DND-41 (cell line): ENCODE data around the gene ST6GALNAC1.

ENCODE experiments used
- ATAC-seq: fragments of 200-7000 bp; cut with Tn5 transposase; 3 replicates; pipeline ENCODE4 v1.9.1; 2021; ENCODE audit warnings: low read depth; ENCODE audit not compliant: insufficient read depth
- DNase-seq: peaks from one replicate; pipeline ENCODE4 v3.0.0-alpha.2; 2020
- H2AFZ ChIP-seq: 2 replicates; pipeline ENCODE4 v1.6.0; 2012; ENCODE audit warnings: low read depth, low read length
- H3K27ac ChIP-seq: 2 replicates; pipeline ENCODE4 v1.5.1; 2012; ENCODE audit warnings: low read length, inconsistent platforms
- H3K27me3 ChIP-seq: fragments of 200-600 bp; sonication (generic); 2 replicates; pipeline ENCODE4 v1.6.0; 2012; ENCODE audit warnings: low read length, mild to moderate bottlenecking, inconsistent platforms; ENCODE audit not compliant: insufficient read depth, poor library complexity
- H3K36me3 ChIP-seq: 2 replicates; pipeline ENCODE4 v1.5.1; 2012; ENCODE audit warnings: low read length, inconsistent platforms; ENCODE audit not compliant: insufficient read depth
- H3K4me1 ChIP-seq: 2 replicates; pipeline ENCODE4 v1.5.1; 2012; ENCODE audit warnings: mild to moderate bottlenecking, low read length; ENCODE audit not compliant: insufficient read depth
- H3K4me2 ChIP-seq: 2 replicates; pipeline ENCODE4 v1.6.0; 2012; ENCODE audit warnings: mild to moderate bottlenecking, moderate library complexity, low read length, inconsistent platforms; ENCODE audit not compliant: insufficient read depth
- H3K4me3 ChIP-seq, 2 experiments: fragments of 200-600 bp in 1 of 2; shearing (Covaris generic) in 1 of 2; 2 replicates each; pipeline ENCODE4 v1.5.1; 2012 to 2016; ENCODE audit warnings: inconsistent platforms in 2 of 2, low read length in 2 of 2, mild to moderate bottlenecking in 2 of 2, low read depth in 1 of 2, moderate library complexity in 1 of 2
- H3K79me2 ChIP-seq: 2 replicates; pipeline ENCODE4 v1.6.0; 2012; ENCODE audit warnings: low read length, inconsistent platforms; ENCODE audit not compliant: insufficient read depth
- H3K9ac ChIP-seq: 2 replicates; pipeline ENCODE4 v1.6.0; 2012; ENCODE audit warnings: low read depth, mild to moderate bottlenecking, inconsistent platforms, low read length, moderate library complexity
- H3K9me3 ChIP-seq: 2 replicates; pipeline ENCODE4 v1.5.1; 2012; ENCODE audit warnings: low read length, moderate library complexity, mild to moderate bottlenecking, inconsistent platforms; ENCODE audit not compliant: insufficient read depth, severe bottlenecking
- H4K20me1 ChIP-seq: 2 replicates; pipeline ENCODE4 v1.6.0; 2012; ENCODE audit warnings: low read length; ENCODE audit not compliant: insufficient read depth
- CTCF ChIP-seq: IDR thresholded peaks from 2 replicates; pipeline ENCODE4 v1.5.1; 2012; ENCODE audit warnings: borderline replicate concordance, low read length, moderate library complexity, mild to moderate bottlenecking; ENCODE audit not compliant: poor library complexity, severe bottlenecking; ENCODE audit errors: extremely low read depth
- EZH2 ChIP-seq: IDR thresholded peaks from 3 replicates; pipeline ENCODE4 v1.6.1; 2012; ENCODE audit warnings: borderline replicate concordance, low read depth, mild to moderate bottlenecking, moderate library complexity, low read length, inconsistent platforms; ENCODE audit not compliant: severe bottlenecking

The ST6GALNAC1 gene

GRCh38 chr17:76579281-76579680, 64.3 kb downstream of the ST6GALNAC1 start:
- DNase-seq (no peak), ATAC-seq (no peak)

GRCh38 chr17:76578376-76578775, 65.2 kb downstream of the ST6GALNAC1 start:
- no peak overlapping the region for H3K4me3 ChIP-seq
- peaks cover 1% of the 10 kb centered on the region for H3K27me3 ChIP-seq
- H3K9ac ChIP-seq = no peak overlapping the region
- H4K20me1 ChIP-seq = no peaks in the 10 kb centered on the region
- H3K4me1 ChIP-seq = no peaks in the 10 kb centered on the region
- no peak for ATAC-seq
- no peak overlapping the region for H2AFZ ChIP-seq
- H3K4me2 ChIP-seq = no peak overlapping the region
- H3K9me3 ChIP-seq = no peaks in the 10 kb centered on the region
- no peak overlapping the region for H3K27ac ChIP-seq
- H3K36me3 ChIP-seq = no peaks in the 10 kb centered on the region
- DNase-seq = no peak
- H3K79me2 ChIP-seq = no peaks in the 10 kb centered on the region
- TF ChIP-seq EZH2 (no peak), CTCF (no peak)

More at GRCh38 chr17:76579281-76579680, 64.3 kb downstream of the ST6GALNAC1 start:
- Histone ChIP-seq H3K36me3 (no peaks in the 10 kb centered on the region), H3K4me1 (no peaks in the 10 kb centered on the region), H3K9ac (no peak overlapping the region), H3K4me3 (no peak overlapping the region), H3K27ac (no peak overlapping the region), H3K79me2 (no peaks in the 10 kb centered on the region), H4K20me1 (no peaks in the 10 kb centered on the region), H2AFZ (no peak overlapping the region), H3K4me2 (no peak overlapping the region), H3K9me3 (no peaks in the 10 kb centered on the region), H3K27me3 (peaks cover 7% of the 10 kb centered on the region)
- no peak for TF ChIP-seq EZH2
- no peak for TF ChIP-seq CTCF

- H3K9me3 ChIP-seq = no peaks in the 10 kb centered on the region
- no peaks in the 10 kb centered on the region for H3K4me1 ChIP-seq
- no peaks in the 10 kb centered on the region for H3K27me3 ChIP-seq
- H3K4me2 ChIP-seq = no peak overlapping the region
- H3K36me3 ChIP-seq = no peaks in the 10 kb centered on the region
- no peak overlapping the region for H3K4me3 ChIP-seq
- no peak overlapping the region for H2AFZ ChIP-seq
- no peak for ATAC-seq
- no peak for DNase-seq
- TF ChIP-seq CTCF (no peak), EZH2 (no peak)
- H3K79me2 ChIP-seq = no peaks in the 10 kb centered on the region
- H4K20me1 ChIP-seq = no peaks in the 10 kb centered on the region
- no peak overlapping the region for H3K27ac ChIP-seq
- no peak overlapping the region for H3K9ac ChIP-seq
These were observed 65.7 kb downstream of the ST6GALNAC1 start for GRCh38 chr17:76577876-76578275.

- ATAC-seq (no peak), DNase-seq (no peak)
- Histone ChIP-seq H3K4me1 (no peaks in the 10 kb centered on the region), H3K4me2 (no peak overlapping the region), H3K9ac (no peak overlapping the region), H3K36me3 (no peaks in the 10 kb centered on the region), H3K9me3 (no peaks in the 10 kb centered on the region), H3K79me2 (no peaks in the 10 kb centered on the region), H3K27me3 (no peaks in the 10 kb centered on the region), H2AFZ (no peak overlapping the region), H3K4me3 (no peak overlapping the region), H4K20me1 (no peaks in the 10 kb centered on the region), H3K27ac (no peak overlapping the region)
- no peak for TF ChIP-seq EZH2
- no peak for TF ChIP-seq CTCF
These were observed 67.4 kb downstream of the ST6GALNAC1 start for GRCh38 chr17:76576189-76576588.
